Progenitor cell of endocrine pancreas (in vitro differentiated cells): ENCODE measurements around the gene CENPP. TPM values are rescaled to one million over a fixed set of nuclear protein-coding genes. Genes with fewer than 3 reads are reported as not detected.

Experiments
- DNase-seq: peaks from one replicate; pipeline ENCODE4 v3.0.0; 2021; ENCODE audit warnings: low spot score; ENCODE audit not compliant: unreplicated experiment
- H3K27ac Mint-ChIP-seq: 2 replicates; pipeline ENCODE4 v1.8.0; 2021; ENCODE audit warnings: mild to moderate bottlenecking, moderate library complexity, mixed read lengths
- H3K27me3 Mint-ChIP-seq: 2 replicates; pipeline ENCODE4 v1.8.0; 2021; ENCODE audit warnings: mixed read lengths
- H3K36me3 Mint-ChIP-seq: 2 replicates; pipeline ENCODE4 v1.8.0; 2022; ENCODE audit warnings: mixed read lengths; ENCODE audit not compliant: insufficient read depth
- H3K4me1 Mint-ChIP-seq: 2 replicates; pipeline ENCODE4 v1.8.0; 2021; ENCODE audit warnings: low read depth, mixed read lengths
- H3K4me3 Mint-ChIP-seq: 2 replicates; pipeline ENCODE4 v1.8.0; 2021; ENCODE audit warnings: low read depth, mild to moderate bottlenecking, moderate library complexity, mixed read lengths
- H3K9me3 Mint-ChIP-seq: 2 replicates; pipeline ENCODE4 v1.8.0; 2021; ENCODE audit warnings: low read depth, mixed read lengths
- total RNA-seq: library from RNA; stranded (reverse); gene quantifications from 2 replicates; pipeline ENCODE4 v1.2.1, GENCODE V29; 2021
- TF ChIP-seq, protein P1 (sequence below): fragments of 200-600 bp; sonication (generic); IDR thresholded peaks from one replicate; pipeline ENCODE4 v1.5.0; 2021; ENCODE audit warnings: antibody characterized with exemption, mild to moderate bottlenecking; ENCODE audit not compliant: unreplicated experiment

CENPP gene
- total RNA-seq, 1 donor from 2014 or later, result 5.0 TPM

DNA sequence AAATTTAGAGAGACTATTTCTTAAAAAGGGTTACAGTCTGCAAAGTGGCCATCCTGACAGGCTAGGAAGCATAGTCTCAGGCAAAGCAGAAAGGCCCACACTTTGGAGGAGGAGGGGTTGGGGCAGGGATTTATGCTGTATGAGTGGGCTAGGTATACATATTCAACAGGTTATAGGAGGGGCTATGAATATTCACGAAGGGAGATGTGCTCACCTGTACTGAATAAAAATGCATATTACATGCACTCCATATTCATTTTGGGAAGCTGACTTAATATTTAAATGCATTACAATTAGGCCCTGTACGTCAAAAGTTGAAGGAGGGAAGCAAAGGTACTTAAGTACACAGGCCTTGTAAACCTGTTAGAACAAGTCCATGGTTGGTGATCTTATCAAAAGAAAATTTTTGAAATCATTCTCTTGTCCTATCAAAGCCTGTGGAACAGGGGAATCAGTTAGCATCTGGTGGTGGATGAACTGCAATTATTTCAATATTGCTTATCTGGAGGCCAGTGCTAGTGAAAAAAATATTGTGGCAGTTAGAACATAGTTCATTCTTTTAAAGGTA lies 1.6 kb downstream of the CENPP start:
- no peaks in the 10 kb centered on the region for H3K36me3 Mint-ChIP-seq

GRCh38 chr9:92328225-92328624 lies 2.5 kb downstream of the CENPP start:
- H3K4me1 Mint-ChIP-seq, result peaks cover 15% of the 10 kb centered on the region
- no peak overlapping the region for H3K4me3 Mint-ChIP-seq
- H3K27me3 Mint-ChIP-seq, result no peaks in the 10 kb centered on the region
- H3K9me3 Mint-ChIP-seq, result no peaks in the 10 kb centered on the region
- TF ChIP-seq, protein P1, sequence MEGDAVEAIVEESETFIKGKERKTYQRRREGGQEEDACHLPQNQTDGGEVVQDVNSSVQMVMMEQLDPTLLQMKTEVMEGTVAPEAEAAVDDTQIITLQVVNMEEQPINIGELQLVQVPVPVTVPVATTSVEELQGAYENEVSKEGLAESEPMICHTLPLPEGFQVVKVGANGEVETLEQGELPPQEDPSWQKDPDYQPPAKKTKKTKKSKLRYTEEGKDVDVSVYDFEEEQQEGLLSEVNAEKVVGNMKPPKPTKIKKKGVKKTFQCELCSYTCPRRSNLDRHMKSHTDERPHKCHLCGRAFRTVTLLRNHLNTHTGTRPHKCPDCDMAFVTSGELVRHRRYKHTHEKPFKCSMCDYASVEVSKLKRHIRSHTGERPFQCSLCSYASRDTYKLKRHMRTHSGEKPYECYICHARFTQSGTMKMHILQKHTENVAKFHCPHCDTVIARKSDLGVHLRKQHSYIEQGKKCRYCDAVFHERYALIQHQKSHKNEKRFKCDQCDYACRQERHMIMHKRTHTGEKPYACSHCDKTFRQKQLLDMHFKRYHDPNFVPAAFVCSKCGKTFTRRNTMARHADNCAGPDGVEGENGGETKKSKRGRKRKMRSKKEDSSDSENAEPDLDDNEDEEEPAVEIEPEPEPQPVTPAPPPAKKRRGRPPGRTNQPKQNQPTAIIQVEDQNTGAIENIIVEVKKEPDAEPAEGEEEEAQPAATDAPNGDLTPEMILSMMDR, result peak; percentile 27
- no peak for DNase-seq
- H3K27ac Mint-ChIP-seq, result no peak overlapping the region
- no peaks in the 10 kb centered on the region for H3K36me3 Mint-ChIP-seq

More for the DNA sequence above, 1.6 kb downstream of the CENPP start:
- H3K4me1 Mint-ChIP-seq, result peaks cover 15% of the 10 kb centered on the region
- no peaks in the 10 kb centered on the region for H3K27me3 Mint-ChIP-seq
- TF ChIP-seq, protein P1, result no peak
- DNase-seq, result no peak
- H3K4me3 Mint-ChIP-seq, result peak overlapping the region; percentile 97
- H3K27ac Mint-ChIP-seq, result no peak overlapping the region
- no peaks in the 10 kb centered on the region for H3K9me3 Mint-ChIP-seq

GRCh38 chr9:92332577-92333281 lies 7.0 kb downstream of the CENPP start:
- Mint-ChIP-seq H3K27me3 (no peaks in the 10 kb centered on the region), H3K4me1 (no peaks in the 10 kb centered on the region), H3K27ac (no peak overlapping the region), H3K36me3 (no peaks in the 10 kb centered on the region), H3K4me3 (no peak overlapping the region), H3K9me3 (no peaks in the 10 kb centered on the region)
- DNase-seq, result no peak
- TF ChIP-seq, protein P1, result no peak

DNA sequence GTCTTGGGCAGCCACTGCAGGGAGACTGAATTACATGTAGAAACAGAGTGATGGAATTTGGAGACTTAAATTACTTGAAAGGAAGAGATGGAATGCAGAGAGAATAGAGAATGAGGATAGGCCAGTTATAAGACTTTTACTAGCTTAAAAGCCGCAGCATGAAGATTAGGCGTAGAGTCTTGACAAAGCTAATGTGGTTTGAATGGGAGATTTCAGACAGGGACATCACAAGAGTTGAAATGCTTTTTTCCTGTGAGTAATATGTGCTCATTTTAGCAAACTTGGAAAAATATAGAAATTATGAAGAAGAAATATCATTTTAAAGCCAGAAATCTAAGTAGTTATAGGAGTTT lies 7.5 kb downstream of the CENPP start:
- H3K4me3 Mint-ChIP-seq, result no peak overlapping the region
- no peaks in the 10 kb centered on the region for H3K9me3 Mint-ChIP-seq
- H3K36me3 Mint-ChIP-seq, result no peaks in the 10 kb centered on the region
- TF ChIP-seq, protein P1, result no peak
- H3K27me3 Mint-ChIP-seq, result no peaks in the 10 kb centered on the region
- DNase-seq, result no peak
- no peaks in the 10 kb centered on the region for H3K4me1 Mint-ChIP-seq
- H3K27ac Mint-ChIP-seq, result no peak overlapping the region

- peaks cover 4% of the 10 kb centered on the region for H3K9me3 Mint-ChIP-seq
- TF ChIP-seq, protein P1, result no peak
- no peak for DNase-seq
Measured at GRCh38 chr9:92341578-92341977, 15.8 kb downstream of the CENPP start.

More at GRCh38 chr9:92341578-92341977, 15.8 kb downstream of the CENPP start:
- H3K27me3 Mint-ChIP-seq, result no peaks in the 10 kb centered on the region
- peaks cover 7% of the 10 kb centered on the region for H3K36me3 Mint-ChIP-seq
- no peak overlapping the region for H3K4me3 Mint-ChIP-seq
- H3K4me1 Mint-ChIP-seq, result no peaks in the 10 kb centered on the region
- no peak overlapping the region for H3K27ac Mint-ChIP-seq
